CD4-positive, alpha-beta T cell treated with Interleukin-15 for 1 hour (primary cell): ENCODE measurements around the gene SOHLH2.

Source experiments
- DNase-seq: peaks from one replicate; pipeline ENCODE4 v3.0.0-alpha.2; 2020

Gene SOHLH2, protein sequence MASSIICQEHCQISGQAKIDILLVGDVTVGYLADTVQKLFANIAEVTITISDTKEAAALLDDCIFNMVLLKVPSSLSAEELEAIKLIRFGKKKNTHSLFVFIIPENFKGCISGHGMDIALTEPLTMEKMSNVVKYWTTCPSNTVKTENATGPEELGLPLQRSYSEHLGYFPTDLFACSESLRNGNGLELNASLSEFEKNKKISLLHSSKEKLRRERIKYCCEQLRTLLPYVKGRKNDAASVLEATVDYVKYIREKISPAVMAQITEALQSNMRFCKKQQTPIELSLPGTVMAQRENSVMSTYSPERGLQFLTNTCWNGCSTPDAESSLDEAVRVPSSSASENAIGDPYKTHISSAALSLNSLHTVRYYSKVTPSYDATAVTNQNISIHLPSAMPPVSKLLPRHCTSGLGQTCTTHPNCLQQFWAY

GRCh38 chr13:36214163-36214921, at the start of gene SOHLH2:
Gene SOHLH2 (minus strand): TSS chr13:36214556. CDS start chr13:36214526, 30 bp downstream.
- no peak for DNase-seq

GRCh38 chr13:36261976-36262375, 47.6 kb upstream of the SOHLH2 start:
- DNase-seq = no peak

DNA sequence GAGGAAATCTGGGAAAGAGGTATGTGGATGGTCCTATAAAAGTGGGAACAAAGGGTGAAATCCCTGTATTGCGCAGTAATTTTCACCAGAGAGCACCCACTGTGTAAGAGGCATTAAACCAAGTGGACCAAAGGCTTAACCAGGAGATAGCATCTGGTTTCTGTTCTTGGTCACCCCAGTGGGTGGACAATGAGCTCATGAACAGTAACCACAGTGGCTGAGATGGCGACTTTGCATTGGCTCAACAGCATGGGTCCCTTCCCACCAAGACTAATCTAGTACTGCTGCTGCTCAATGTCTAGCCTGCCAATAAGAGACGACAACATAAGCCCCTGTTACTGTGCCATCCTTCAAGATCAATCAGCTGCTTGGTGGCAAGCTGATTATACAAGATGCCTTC, 46.7 kb upstream of the SOHLH2 start:
- DNase-seq = no peak

DNA sequence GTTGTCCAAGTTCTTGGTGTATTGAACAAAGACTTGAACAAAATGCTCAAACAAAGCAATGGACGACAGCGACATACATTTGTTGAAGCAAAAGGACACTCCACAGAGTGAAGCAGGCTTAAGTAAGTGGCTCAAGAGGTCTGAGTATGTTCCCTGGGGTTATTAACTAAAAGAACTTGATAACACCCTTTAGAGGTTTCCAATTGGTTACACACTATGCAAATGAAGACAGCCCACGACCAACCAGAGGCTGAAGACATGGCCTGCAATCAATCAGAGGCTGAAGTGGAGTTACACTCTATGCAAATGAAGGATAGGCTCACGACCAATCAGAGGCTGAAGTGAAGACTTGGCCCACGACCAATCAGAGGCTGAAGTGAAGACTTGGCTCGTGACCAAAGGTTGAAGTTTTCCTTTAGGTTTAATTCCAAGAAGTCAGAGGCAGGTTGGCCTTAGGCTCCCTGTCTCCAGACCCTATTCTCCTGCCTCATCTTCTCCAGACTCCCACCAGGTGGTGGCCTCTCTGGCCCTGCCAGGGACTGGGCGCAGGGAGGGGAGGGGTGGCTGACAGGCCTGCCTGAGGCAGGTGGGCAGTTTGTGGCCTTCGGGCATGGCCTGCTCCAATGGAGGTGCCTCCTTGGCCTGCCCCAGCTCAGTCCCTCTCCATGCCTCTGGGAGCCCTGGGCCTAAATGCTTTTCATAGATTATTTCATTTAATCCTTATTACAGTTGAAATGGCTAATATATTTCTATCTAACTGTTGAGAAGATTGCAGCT, 45.2 kb upstream of the SOHLH2 start:
- no peak for DNase-seq

DNA sequence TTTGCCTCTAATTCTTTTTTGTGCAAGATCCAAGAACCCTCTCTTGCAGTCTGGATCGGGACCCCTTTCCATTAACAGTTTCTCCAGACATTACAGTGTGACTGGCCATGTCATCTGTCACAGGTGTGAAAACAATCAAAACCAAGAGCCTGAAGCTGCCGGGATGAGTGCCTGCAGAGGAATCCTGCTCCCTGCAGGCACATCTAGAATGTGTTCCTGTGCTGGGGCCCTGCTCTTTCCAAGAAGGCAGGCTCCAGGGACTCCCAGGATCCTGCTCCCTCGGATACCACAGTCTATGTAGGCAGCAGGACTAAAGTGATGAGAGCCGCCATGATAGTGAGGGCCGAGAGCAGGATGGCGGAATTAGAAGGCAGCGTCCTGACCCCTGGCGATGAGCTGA, 44.5 kb upstream of the SOHLH2 start:
- no peak for DNase-seq

- no peak for DNase-seq
Observed at GRCh38 chr13:36251526-36251925, 37.2 kb upstream of the SOHLH2 start.

DNA sequence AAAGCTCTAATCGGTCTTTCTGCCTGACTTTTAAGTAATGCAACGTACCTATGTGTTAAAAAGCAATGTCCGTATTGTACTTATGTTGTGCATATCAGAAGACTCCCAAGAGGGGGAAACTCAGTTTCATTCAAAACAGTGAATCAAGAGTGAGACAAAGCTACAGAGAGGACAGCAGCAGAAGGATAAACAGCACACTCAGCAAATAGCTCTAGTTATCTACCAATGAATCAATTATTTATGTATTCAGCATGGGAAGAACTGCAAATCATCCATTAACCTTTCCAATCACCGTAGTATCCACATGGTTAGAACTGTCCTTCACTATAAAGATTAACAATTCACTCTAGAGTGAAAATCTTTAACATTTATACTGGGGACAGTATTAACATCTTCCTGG, 36.7 kb upstream of the SOHLH2 start:
- DNase-seq = no peak

GRCh38 chr13:36248700-36249099, 34.3 kb upstream of the SOHLH2 start:
- DNase-seq = no peak

DNA sequence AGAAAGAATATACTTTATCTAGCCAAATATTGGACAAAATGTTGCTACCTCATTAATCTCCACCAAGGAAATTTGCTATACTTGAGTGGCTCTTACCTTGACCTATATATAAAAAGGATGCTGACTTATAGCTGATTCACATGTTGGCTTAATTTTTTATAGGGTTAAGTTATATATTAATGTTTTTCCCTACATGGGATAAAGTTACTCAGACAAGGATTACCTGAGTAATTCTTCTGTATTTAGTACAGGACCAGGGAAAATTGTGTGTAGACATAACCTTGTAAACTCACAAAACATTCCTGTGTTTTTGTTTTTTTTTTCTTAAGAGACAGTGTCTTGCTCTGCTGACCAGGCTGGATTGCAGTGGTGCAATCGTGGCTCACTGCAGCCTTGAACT, 30.6 kb upstream of the SOHLH2 start:
- no peak for DNase-seq

DNA sequence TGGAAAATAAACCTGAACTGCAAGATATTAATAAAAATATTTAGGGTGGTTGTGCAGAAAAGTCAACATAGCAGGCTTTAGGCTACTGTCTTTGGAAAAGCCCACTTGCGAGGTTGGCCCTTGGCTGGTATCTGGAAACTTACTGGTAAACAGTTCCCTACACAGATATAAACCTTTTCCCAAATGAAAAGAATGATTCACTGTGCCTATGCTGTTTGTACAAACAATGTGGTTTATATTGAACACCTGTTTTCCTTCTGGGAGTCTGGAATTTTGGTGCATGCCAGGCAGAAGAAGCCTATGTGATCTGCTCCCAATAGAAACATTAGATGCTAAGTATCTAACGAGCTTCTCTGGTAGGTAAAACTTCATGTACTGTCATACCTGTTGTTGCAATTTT, 29.7 kb upstream of the SOHLH2 start:
- DNase-seq = no peak

DNA sequence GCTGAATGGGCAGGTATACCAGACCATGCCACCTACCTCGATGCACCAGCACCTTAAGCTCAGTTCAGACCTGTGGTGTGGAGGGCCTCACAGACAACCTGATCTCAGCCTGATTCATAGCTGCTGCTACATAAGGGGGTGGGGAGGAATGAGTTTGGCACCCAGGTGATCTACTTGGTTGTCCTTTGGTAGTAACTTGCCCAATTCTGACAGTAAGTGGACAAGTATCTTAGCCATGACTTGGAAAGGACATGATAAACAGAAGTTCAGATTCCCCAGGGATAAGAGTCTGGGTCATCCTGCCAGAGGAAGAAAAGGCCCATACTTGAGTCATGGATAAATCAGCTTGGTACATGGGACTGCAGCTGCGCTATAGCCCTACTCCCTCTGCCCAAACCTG, 28.4 kb upstream of the SOHLH2 start:
- DNase-seq = no peak

DNA sequence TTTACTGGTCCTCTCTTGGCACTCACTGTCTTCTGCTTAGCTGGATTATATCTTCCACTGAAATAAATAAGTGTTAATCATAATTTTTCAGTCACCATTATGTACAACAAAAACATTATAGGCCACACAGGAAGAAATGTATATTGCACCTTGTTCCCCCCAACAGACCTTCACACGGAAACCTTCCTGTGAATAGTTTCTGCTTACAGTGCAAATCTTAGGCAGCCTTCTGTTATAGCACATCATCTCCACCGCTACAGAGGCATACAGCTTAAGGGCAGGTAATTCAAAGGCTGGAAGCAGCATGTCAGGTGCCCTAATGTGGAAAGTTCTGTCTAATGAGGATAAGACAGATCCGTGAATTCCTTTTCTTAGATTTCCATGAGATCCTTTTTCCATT, 16.9 kb upstream of the SOHLH2 start:
- DNase-seq = no peak

DNA sequence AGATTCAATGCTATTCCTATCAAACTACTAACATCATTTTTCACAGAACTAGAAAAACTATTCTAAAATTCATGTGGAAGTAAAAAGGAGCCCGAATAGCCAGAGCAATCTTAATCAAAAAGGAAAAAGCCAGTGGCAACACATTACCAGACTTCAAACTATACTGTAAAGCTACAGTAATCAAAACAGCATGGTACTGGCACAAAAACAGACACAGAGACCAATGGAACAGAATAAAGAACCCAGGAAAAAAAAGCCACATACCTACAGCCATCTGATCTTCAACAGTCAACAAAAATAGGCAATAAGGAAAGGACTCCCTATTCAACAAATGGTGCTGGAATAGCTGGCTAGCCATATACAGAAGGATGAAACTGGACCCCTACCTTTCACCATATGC, 10.4 kb upstream of the SOHLH2 start:
- DNase-seq = no peak

DNA sequence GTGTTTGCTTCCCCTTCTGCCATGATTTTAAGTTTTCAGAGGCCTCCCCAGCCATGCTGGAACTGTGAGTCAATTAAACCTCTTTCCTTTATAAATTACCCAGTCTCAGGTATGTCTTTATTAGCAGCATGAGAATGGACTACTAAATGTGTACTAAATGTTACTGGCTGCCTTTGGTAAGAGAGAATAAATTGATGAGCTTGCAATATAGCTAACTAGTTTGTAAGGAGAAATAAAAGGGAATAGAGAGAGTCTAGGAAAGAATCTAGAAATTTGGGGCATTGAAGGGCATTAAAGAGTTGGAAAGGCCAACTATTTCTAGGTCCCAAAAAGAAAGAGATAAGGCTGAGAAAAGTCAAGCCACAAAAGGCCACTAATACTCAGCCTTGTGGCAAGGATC, 5.5 kb upstream of the SOHLH2 start:
- DNase-seq = no peak

- DNase-seq = no peak
Observed at GRCh38 chr13:36217456-36217855, 3.1 kb upstream of the SOHLH2 start.

DNA sequence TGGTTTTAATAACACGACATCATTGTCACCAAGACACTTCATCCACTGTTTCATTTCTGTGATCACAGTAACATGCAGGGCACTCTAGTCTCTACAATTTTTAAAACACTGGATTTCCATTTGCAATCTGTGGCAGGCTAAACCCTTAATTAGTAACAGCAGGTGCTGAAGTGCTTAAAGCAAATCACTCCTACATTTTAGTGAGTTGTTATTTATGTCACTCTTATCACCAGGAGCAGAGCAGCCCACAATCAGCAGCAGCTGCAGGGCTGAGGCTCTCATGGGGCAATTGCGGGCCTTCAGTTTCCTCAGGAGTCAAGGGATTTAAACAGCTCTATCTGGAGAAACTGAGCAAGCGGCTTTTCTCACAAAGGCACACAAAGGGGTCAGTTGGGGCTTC, 1.6 kb downstream of the SOHLH2 start:
- DNase-seq = no peak

- DNase-seq = no peak
Observed at GRCh38 chr13:36211567-36211966, 2.8 kb downstream of the SOHLH2 start.

GRCh38 chr13:36210738-36211137, 3.6 kb downstream of the SOHLH2 start:
- DNase-seq = no peak

DNA sequence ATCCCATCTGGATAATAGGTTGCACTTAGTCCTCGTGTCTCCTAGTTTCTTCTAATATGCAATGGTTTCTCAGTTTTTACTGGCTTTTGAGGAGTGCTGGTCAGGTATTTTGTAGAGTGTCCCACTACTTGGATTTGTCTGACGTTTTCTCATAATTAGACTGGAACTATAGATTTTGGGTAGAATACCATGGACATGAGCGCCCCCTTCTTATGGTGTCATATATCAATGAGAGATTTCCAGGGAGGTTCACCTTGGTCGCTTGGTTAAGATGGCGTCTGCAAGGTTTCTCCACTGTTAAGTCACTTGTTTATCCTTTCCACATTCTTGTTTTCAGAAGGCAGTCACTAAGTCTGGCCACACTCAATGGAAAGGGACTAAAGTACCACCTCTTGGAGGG, 6.7 kb downstream of the SOHLH2 start:
- DNase-seq = no peak

DNA sequence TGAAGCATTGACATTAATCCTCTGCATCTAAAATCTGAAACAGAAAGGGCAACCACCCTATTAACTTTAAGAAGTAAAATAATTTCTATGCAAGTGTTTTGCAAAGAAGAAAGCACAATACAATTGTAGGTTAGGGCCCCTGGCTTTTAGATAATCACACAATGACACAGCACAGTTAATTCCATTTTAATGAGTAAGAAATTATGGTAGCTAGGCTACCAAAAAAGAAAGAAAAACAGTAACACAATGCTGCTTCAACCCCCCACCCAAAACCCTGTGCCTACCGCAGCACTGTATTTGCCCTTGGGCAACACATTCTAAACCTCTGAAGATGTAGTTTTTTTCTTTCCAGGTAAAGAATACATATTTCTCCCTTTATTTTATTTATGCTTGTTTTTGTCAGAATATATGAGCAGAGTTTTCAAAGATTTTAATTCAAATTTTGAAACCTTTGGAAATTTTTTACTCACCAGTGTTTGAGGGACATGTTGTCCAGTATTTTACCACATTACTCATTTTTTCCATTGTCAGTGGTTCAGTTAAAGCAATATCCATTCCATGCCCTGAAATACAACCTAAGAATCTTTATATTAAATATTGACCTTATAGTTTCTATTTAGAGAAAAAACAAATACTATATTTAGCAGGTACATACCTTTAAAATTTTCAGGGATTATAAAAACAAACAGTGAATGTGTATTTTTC, 21.1 kb downstream of the SOHLH2 start:
- DNase-seq = no peak

GRCh38 chr13:36192166-36192565, 22.2 kb downstream of the SOHLH2 start:
- no peak for DNase-seq

DNA sequence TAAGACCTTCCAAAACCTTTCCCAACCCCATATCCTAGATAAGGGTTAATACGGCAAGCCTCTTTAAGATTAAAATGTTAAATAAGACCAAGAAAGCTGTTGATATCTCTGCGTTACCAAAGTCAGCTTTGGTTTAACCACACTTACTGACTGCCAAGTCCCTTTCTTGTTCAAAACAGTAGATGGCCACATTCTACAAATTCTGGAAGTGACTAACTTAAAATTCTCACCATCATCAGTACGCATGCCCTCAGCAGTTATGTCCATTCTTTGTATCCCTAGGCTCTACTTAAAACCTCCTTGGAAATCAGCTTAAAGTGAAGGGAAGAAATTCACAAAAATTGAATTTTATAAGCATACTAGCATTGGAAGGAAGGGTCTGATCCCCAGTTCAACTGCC, 23.6 kb downstream of the SOHLH2 start:
- no peak for DNase-seq

DNA sequence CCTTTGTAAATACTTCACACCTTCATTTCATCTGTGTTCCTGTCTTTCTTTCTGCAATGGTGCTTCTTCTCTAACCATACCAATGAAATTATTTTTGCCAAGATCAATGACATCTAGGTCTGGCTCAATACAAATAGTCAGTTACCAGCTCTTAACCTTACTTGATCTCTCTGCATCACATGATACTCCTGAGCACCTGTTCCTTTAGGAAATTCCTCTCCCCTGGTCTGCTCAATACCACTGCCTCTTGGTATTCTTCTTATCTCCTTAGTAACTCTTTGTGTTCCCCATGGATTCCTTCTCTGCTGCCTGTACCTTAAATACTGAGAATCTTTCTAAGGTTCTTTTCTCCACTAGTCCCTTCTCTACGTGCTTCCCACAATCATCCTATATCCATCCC, 25.9 kb downstream of the SOHLH2 start:
- no peak for DNase-seq
